Activated CD8-positive, alpha-beta memory T cell treated with anti-CD3 and anti-CD28 coated beads, Interleukin-2, amount 50 U/mL, for 1 hour (primary cell): ENCODE results near the gene OSBPL5.
"Not testable (repeated sequence)": the region's sequence is repeated elsewhere in the genome, so short reads cannot be mapped to it uniquely, and the experiment has no call there.

ENCODE experiments used
- DNase-seq: peaks from one replicate; pipeline ENCODE4 v3.0.0-alpha.2; 2020; ENCODE audit errors: extremely low read depth

OSBPL5 gene

GRCh38 chr11:3120071-3120792, 44.9 kb downstream of the OSBPL5 start:
- DNase-seq: no peak

- DNase-seq: no peak
Observed at GRCh38 chr11:3119141-3119821, 45.8 kb downstream of the OSBPL5 start.

DNA sequence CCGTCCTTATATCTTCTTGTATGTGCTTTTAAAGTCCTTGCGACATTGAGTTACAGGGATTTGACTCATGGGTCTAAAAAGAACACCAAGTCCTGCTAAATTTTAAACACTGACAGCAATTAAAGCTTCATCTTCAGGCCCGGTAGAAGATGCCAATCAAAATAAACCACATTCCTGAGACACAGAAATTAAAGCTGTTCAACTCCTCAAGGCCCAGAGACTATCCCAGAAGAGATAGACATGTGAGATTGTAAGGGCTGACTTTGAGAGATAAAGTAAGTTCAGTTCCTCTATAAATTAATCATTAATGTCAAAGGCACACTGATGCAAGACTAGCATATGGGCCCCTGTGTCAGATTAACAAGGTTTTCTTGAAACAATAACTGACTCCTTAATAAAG, 49.8 kb downstream of the OSBPL5 start:
- DNase-seq: no peak

DNA sequence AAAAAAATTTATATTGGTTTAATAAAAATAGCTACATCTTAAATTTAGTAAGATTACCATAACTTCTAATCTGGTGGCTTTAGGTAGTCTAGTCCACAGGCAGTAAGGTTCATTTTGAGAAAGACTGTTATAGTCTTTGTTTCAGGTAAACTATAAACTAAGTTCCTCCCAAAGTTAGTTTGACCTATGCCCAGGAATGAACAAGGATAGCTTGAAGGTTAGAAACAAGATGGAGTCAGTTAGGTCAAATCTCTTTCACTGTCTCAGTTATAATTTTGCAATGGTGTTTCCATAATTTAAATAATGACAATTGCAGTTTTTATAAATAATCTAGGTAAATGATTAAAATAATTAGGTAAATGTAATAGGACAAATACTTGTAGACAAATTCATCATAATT, 51.4 kb downstream of the OSBPL5 start:
- DNase-seq: not testable (repeated sequence)

- DNase-seq: no peak
Observed at GRCh38 chr11:3111919-3112690, 53.0 kb downstream of the OSBPL5 start.

DNA sequence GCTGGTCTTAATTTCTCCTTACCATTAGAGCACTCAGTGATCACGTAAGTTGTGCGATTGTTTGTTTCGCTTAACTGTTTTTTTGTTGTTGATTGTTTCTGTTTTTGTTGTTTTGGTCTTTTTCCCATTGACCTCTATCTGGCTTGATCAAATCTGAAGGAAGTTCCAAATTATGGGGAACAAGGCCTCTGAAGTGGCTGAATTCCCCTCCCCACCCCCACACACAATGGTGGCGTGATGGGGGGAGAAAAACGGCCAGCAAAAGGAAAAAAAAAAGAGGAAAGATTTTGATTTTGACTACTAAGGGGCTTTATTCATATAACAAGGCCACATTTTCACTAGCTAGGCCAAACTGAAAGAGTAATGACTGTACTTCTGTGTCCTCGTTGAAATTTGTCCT, 53.6 kb downstream of the OSBPL5 start:
- no peak for DNase-seq

DNA sequence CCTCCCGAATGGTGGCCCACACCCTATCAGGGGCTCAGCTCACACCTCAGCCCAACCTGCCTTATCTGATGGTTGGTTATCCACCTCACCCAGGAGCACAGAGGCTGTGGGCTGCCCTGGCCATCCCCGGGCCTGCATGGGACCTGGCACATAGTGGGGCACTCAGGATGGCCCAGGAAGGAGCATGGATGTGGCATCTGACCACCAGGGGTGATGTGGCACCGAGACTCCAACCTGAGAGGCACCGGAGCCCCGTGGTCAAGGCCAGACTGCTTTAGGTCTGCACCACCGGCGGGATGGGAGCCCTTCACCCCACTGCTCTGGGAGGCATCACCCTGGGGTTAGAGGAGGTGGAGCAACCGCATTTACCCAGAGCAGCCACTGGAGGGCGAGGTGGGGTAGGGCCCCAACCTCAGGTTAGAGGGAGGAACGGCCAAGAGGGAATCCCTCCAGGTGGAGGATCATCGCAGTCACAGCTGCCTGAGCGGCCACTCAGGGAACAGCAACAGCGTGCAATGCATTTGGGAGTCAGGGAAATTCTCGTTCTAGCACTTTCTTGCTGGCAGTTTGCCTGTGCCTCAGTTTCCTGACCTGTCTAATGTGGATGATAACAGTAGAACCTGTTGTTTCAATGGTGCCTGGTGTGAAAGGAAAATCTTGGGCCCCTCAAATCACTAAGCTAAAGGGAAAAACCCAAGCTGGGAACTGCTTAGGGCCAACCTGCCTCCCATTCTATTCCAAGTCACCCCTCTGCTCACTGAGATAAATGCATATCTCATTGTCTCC, 55.0 kb downstream of the OSBPL5 start:
- no peak for DNase-seq

- no peak for DNase-seq
Observed at GRCh38 chr11:3109434-3109833, 55.7 kb downstream of the OSBPL5 start.

- no peak for DNase-seq
Observed at GRCh38 chr11:3108183-3108721, 56.9 kb downstream of the OSBPL5 start.

GRCh38 chr11:3107608-3108182, 57.4 kb downstream of the OSBPL5 start:
- no peak for DNase-seq

- DNase-seq: no peak
Observed at GRCh38 chr11:3106736-3107524, 58.2 kb downstream of the OSBPL5 start.

DNA sequence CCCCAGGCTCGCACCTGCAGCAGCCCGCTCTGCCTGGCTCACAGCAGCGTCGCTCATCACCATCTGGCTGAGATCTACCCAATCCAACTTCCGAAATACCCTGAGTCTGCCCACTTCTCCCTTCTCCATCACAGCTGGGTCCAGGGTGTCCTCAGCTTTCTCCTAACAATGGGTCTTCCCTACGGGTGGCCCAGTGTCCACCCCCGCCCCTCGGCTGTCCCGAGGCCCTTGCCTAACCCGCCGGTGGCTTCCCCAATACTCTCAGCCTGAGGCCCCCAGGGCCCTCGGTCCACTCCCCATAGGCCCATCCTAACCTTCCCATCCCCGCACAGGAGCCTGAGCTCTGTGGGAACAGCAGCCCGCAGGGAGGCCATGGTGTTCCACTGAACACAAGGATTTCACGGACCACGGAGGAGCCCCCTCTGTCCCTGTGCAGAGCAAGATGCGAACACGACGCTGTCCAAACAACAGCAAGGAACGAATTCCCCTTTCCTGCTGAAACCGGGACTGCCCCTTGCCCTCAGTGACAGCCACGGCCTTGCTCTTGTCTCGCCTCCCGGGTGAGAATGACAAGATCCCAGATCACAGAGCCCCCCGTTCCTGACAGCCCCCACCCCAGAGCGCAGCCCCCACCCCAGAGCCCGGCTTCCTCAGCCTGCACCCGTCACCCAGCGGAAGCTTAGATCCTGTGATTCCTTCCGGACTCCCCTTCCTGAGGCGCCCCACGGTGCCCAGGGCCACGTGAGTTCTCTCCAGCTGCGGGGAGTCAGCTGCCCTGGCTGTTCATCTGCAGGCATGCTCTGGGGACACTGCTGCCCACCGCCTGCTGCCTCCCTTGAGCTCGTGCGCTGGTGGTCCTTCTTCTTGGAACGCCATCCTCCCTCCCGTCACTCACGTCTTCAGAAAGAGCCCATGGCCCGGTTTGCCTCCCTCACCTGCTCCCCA, 59.0 kb downstream of the OSBPL5 start:
- DNase-seq: no peak

GRCh38 chr11:3104961-3105790, 59.9 kb downstream of the OSBPL5 start:
- DNase-seq: no peak

GRCh38 chr11:3104051-3104714, 60.9 kb downstream of the OSBPL5 start:
- DNase-seq: no peak

DNA sequence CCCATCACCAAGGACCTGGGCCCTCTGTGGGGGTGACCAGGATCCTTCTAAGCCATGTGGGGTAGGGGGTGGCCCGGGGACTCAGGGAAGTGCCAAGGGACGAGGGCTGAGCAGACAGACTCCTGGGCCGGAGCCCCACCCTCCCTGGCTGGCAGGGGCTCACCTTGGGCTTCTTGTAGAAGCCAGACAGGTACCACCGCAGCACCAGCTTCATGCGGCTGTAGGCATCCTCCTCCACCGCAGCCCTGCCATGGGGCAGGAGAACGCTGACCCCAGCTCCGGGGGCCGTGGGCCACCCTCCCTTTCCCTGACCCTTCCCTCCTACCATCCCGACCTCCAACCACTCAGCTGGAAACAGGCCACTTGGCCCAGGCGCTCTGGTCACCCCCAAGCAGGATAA, 62.0 kb downstream of the OSBPL5 start:
- no peak for DNase-seq

DNA sequence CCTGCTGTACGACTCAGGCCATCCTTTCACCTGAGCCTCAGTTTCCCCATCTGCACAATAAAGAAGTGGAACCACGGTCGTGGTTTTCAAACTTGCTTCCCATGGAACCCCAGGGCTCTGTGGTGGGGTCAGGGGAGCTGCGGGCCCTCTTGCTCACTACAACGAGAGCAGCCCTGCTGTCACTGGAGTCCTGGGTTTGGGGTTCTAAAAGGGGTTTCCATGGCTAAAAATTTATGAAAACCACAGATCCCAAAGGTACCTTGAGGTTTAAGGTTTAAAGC, 62.5 kb downstream of the OSBPL5 start:
- DNase-seq: no peak

- no peak for DNase-seq
Observed at GRCh38 chr11:3101921-3102640, 63.0 kb downstream of the OSBPL5 start.

GRCh38 chr11:3099178-3099577, 65.9 kb downstream of the OSBPL5 start:
- no peak for DNase-seq
